ENCODE results near the gene NUP37.
"Not testable (repeated sequence)": the region's sequence is repeated elsewhere in the genome, so short reads cannot be mapped to it uniquely, and the experiment has no call there.

The NUP37 gene

DNA sequence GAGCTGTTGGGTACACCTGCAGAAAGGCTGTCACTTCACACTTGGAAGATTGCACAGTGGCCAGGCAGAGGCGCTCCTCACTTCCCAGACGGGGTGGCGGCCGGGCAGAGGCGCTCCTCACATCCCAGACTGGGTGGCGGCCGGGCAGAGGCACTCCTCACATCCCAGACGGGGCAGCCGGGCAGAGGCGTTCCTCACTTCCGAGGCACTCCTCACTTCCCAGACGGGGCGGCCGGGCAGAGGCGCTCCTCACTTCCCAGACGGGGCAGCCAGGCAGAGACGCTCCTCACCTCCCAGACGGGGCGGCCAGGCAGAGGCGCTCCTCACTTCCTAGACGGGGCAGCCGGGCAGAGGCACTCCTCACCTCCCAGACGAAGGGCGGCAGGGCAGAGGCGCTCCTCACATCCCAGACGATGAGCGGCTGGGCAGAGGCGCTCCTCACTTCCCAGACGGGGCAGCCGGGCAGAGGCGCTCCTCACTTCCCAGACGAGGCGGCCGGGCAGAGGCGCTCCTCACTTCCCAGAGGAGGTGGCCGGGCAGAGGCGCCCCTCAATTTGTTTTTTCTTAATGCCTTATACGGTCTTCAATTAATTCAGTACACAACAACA, 30.6 kb downstream of the NUP37 start:
- not testable (repeated sequence) for DNase-seq (ENCODE audit: low spot score)

DNA sequence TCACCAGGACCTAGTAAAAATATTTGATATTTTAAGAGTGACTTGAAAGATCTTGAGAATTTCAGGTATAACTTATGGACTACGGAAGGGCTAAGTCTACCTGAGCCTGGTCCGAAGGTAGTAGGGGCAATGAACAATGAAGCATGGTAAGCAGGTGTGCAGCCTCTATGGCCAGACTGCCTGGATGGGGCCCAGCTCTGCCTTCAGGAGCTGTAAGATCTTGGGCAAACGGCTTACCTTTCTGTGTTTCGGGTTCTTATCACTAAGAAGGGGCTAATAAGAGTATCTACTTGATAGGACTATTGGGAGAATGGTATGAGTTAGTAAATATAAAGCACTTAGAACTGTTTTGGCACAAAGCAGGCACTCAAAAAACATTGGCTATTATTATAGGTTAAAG, 39.1 kb downstream of the NUP37 start:
- DNase-seq (ENCODE audit: low spot score) = no peak

DNA sequence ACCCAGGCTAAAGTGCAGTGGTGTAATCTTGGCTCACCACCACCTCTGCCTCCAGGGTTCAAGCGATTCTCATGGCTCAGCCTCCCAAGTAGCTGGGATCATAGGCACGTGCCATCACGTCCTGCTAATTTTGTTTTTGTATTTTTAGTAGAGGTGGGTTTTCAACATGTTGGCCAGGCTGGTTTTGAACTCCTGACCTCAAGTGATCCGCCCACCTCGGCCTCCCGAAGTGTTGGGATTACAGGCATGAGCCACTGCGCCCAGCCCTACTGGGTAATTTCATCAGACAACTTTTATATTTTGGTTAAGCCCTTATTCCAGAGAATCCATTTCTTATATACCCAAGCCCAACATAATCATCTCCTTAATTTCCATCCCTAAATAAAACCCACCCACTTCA, 47.8 kb downstream of the NUP37 start:
- DNase-seq (ENCODE audit: low spot score) = not testable (repeated sequence)

DNA sequence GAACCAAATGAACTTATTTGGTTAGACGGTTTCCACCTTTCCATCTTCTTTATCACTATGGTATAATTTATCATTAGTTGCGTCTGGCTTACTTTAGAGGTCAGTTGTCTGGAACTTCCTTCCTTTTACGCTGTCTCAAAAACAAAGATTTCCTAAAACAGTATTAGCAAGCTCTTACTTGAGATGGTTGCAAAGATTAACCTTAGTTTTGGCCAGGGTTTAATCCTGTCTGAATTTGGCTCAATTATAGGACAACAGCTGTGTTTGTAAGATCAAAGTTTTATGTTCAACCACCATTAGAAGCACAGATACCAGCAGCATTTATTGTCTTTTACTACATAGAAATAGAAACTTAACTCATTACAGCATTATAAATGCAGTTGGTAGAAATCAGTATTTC, 50.2 kb downstream of the NUP37 start:
- DNase-seq (ENCODE audit: low spot score) = no peak

DNA sequence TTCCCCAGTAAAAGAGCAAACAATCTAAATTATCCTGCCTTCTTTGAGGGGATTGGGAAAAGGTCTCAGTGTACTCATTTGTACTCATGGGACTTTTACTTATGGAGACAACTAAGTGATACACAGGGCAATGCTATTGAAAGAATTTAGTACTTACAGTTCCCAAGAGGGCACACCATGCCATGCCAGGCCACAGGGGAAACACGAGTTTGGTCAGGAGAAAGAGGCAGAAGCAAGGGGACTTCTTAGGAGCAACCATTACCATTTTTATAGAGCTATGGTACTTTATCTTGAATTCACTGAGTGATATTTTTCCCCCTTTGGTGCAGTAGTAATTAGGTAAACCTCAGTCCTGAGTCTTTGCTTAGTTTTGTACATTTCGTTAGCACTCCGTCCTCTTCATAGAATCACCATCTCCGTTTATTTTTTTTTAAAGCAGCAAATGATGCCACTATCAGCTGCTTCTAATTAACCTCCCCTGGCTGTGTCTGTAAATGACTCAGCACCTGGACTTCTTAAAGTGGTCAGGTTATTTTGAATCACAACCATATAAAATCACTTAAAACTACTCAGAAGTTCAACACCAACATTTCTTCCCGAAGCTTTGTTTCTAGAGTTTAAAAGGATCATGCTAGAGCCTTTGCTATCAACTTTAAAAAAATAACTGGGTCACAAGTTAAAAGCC, 52.2 kb downstream of the NUP37 start:
- no peak for DNase-seq (ENCODE audit: low spot score)

DNA sequence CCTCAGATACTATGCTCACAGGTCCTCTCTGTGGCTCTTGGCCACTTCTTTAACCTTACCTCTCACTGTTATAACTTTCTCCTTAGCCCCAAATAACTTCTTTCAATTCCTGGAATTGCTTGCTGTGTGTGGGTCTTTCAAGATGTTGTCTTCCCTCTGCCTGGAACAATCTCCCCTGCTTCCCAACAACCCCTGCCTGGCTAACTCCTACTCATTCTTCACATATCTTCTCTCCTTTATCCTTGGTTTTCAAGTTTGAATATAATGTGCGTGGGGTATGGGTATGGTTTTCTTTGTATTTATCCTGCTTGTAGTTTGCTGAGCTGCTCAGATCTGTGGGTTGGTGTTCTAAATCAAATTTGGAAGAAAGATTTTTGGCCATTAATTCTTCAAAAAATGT, 55.4 kb downstream of the NUP37 start:
- DNase-seq (ENCODE audit: low spot score) = no peak

DNA sequence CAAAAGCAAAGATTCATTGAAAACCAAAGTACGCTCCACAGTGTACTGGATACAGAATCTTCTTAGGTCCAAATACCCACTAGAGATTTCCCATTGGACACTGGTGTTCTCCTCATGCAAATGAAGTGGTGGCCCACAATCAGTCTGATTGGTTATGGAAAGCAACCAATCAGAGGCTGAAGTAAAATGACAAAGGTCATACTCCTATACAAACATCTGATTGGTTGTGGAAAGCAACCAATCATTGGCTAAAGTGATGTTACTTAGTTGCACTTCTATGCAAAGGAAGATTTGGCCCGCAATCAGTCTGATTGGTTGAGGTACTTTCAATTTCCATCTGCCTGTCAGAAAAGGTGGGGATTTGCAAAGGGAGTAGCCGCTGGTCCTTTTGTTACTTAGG, 56.8 kb downstream of the NUP37 start:
- DNase-seq (ENCODE audit: low spot score) = no peak

DNA sequence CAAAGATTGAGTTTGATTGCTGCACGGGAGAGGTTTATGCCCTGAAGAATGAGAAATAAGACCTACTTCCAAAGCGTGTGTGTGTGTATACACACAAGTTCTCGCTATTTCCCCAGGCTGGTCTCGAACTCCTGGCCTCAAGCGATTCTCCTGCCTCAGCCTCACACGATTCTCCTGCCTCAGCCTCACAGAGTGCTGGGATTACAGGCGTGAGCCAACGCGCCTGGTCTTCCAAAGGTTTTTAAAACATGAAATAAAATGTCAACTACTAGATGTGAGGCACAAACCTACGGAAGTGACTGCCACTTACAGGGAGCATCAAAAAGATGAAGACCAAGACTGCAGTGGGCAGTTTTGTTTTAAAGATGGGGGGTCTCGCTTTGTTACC, 57.5 kb downstream of the NUP37 start:
- no peak for DNase-seq (ENCODE audit: low spot score)

DNA sequence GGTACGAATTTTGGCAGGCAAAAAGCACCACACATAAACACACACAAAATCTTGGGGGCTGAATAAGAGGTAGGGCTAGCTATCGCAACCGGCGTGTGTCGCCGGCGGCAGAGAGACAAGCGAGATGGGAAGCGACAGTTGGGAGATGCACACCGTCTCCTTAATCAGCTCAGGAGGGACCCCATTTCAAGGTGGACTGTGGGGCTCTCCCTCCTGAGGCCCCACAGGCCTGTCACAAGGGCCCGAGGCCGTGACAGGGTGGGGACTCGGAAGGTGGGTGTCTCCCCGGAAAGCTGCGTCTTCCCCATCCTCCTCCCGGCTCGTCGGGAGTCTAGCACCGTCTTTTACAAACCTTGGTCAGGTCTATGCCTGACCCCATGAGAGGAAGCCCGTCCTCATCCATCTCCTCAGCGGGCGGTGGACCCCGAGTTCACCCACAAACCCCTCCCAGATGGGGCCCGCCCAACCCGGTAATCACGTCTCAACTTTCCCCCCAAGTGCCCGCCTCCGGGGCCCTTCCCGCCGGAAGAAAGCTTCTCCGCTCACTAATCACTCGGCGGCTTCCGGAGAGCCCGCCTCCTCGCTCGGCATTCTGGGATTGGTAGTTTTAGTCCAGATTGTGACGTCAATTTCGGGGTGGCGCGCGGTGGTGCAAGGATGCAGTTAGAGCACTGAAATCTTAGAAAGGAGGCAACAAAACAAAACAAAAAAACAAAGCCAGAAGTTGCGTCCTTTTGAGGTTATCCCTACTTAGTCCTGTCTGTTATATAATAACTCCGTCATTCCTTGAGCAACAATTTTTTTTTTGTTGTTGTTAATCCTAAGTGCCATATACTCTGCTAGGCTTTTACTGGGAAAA, 58.1 kb downstream of the NUP37 start, which contains the start of gene WASHC3:
WASHC3 (minus strand) TSS at position 432 of the 859 bp plus-strand sequence; CDS start at position 403, 29 bp downstream.
- DNase-seq (ENCODE audit: low spot score) = peak; percentile 87

DNA sequence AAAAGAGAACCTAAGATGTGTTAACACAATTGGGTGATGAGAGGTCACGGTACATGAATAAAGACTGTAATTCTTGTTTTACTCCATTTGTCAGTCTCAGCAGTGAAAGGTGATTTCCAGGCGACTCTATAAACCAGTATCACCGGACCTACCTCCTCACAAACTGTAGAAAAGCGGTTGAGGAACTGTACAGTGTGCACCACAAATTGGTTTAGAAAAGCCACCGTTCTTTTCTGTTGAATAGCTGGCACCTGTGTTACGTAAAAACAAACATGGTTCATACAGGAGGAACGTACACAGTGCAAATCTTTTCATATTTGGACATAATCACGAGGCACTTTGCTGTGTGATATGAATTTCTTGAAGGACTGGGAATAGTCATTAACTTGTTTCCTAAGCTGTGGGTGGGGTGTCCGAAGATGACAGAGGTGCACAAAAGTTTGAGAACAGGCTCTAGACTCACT, 58.8 kb downstream of the NUP37 start:
- DNase-seq (ENCODE audit: low spot score) = no peak

DNA sequence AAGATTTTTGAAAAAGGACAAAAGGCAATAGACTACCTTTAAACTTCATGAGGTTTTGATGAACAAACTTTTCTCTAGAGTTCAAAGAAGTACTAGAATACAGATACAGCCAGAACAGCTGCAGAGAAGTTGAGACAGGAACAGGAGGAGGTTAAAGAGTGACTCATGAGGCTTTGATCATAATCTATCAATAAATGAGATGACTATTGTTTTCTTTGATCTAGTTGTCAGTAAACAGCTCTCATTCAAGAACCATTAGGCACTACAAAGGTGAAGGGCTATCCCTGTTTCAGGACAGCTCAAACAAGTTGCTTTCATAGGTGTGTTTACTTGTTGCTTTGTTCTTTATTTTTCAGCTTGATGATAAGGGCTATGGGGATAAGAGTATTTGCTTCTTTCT, 60.6 kb downstream of the NUP37 start:
- no peak for DNase-seq (ENCODE audit: low spot score)

DNA sequence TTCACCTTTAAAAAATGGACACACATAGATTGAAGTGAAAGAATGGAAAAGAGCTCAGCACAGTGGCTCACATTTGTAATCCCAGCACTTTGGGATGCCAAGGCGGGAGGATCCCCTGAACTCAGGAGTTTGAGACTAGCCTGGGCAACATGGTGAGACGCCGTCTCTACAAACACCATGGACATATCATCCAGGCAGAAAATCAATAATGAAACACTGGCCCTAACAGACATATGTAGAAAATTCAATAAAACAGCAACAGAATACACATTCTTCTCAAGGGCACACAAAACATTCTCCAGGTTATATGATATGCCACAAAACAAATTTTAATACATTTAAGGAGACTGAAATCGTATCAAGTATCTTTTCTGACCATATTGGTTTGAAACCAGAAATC, 65.6 kb downstream of the NUP37 start:
- DNase-seq (ENCODE audit: low spot score) = no peak

DNA sequence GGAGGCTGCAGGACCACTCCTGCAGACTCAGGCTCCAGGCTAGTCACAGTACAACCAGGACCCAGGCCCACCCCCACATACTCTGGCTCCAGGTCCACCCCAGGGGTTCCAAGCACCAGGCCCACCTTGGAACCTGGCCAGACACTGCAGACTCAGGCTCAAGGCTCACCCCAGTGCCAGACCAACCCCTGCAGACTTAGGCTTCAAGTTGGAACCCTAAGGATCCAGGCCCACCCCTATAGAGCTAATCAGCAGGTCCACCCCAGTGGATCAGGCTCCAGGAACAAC, 66.9 kb downstream of the NUP37 start:
- peak; percentile 33 for DNase-seq (ENCODE audit: low spot score)

DNA sequence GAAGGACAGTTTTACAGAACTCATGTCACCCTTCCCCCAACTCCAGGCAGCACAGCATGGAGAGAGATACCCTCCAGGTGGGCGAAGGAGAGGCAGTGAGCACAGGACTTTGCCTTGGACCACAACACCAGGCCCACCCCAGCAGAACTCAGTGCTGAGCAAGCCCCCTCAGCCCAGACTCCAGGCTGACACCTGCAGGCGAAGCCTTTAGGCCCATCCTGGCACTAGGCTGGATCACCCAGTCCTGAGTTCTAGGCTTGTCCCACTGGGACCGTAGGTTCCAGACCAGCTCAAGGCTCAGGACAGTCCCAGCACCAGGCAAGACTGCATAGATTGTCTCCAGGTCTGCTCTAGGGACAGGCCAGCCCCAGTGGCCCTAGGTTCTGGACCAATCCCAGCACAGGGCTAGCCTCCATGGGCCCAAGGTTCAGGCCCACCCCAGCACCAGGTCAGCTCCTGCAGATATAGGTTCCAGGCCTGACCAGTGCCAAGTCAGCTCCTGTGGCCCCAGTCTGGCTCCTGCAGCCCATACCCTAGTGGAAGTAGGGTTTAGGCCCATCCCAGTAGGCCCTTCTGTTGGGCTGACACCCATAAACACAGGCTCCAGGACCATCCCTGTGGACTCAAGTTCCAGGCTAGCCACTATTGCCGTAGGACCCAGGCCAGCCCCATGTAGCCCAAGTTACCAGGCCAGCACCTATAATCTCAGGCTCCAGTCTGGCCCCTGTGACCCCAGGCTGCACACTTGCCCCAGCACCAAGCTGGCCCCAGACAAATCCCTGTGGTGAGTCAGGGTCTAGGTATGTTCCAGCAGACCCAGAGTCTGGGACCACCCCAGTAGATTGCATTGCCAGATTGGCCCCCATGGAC, 67.5 kb downstream of the NUP37 start:
- peak; percentile 16 for DNase-seq (ENCODE audit: low spot score)

DNA sequence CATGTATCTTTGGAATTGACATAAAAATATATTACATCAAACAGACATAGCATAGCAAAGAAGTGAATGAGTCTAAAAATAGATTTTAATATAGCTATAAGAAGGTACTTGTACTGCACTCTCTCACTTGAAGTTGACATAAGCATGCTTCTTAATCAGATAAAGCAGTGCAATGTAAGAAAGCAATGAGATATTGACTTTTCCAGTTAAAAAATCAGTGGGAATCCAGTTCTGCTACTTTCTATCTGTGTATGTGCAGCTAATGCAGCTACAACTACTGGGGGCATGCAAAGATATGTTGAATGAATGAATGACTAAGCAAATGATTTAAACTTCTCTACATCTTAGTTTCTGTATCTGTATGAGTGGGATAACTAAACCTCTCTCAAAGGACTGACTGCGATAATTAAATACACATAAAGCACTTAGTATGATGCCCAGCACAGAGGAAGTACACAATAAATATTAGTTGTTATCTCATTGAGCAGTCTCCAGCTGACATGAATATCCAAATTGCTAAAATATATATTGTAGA, 68.4 kb downstream of the NUP37 start:
- no peak for DNase-seq (ENCODE audit: low spot score)

DNA sequence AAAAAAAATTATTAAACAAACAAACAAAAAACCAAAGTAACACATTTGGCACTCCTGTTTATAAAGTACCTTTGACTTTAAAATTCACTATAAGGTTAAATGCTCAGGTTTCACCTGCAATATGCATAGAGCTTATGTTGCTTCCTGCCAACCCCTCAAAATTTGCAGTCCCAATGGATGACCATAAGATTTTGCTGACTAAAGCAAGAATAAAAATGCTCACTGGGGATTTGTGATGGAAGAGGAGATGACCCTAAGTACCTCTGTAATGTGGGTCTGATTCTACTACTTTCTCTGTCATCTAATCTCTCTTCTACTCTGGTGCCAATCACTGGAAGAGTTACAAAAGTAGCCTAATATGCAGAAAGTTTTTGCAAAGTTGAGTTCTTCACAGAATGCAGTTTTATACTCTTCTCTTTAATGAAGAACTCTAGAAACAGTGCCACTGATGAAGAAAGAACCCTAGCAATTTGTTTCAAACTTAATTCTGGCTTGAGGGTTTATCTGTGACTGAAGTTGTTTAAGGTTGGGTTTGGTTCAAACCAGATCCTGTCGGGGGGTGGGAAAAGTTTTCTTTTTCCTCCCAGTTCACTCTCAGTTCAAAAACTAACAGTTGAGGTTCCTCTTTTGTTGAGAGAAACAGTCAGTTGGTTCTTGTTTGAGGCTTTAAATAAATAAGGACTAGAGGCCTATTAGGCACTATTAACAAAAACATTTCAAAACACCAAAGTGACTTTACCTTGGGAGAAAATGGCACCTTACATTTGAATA, 69.1 kb downstream of the NUP37 start:
- DNase-seq (ENCODE audit: low spot score) = no peak

DNA sequence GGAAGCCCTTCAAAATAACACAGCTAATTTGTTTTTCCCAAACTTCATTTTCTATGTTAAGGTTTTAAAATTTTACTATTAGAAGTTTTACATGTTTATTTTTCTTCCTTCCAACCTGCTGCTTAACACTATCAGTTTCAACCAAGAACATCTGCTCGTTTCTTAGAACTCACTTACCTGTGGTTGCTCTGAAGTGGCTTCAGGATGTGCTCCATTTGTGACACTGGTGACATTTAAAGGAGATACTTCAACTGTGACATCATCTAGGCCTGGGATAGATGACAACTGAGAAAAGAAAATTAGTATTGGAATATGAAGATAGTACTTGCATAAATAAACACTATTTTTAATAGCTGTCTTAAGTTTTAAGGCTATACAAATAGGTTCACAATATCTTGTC, 76.0 kb downstream of the NUP37 start:
- DNase-seq (ENCODE audit: low spot score) = no peak

DNA sequence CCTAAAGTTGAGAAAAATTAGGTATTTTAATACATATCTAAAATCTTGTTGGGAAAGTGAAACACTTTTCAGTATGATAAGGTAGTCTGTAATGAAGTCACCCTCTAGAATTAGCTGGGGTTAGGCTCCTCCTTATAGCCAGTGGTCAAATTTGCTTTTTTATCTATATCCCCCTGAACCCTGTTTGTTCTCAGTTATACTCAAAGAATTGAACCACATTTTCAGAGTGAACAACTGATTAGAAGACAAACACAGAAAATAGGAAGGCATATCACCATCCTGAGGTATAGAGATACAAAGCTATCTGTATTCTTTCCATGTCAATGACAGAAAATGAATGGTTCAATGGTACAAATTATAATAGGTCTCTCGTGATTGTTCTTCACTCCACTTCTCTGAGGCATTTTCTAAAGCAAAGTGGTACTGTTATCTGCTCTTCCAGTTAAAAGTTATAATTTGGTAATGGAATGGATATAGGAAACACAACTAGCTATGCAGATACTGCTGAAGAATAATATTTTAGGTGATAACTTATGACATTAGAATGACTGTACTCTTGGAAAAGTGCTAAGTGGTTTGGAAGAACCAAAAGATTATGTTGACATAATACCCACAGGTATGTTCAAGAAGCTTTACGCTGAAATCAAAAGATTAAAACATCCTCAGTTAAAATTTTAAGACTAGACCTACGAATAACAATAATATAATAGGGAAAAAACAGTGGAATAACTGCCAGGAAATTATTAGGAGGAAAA, 85.7 kb downstream of the NUP37 start:
- DNase-seq (ENCODE audit: low spot score) = no peak

DNA sequence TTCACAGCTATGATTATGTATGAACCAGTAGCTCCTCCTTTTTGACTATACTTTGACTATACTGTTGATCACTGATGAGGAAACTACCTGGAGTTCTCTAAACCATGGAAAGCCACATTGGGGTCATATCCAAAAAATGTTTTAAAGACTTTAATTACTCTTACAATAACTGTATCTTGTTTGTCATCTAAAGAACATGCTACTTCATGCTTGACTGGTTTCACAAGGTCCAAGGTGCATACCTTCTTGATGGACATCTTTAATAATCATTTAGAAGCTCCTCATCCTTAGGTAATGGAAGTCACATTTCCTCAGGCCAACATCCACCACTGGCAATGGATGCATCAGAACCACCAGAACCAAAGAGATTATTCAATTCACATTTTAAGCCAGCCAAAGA, 88.1 kb downstream of the NUP37 start:
- no peak for DNase-seq (ENCODE audit: low spot score)

DNA sequence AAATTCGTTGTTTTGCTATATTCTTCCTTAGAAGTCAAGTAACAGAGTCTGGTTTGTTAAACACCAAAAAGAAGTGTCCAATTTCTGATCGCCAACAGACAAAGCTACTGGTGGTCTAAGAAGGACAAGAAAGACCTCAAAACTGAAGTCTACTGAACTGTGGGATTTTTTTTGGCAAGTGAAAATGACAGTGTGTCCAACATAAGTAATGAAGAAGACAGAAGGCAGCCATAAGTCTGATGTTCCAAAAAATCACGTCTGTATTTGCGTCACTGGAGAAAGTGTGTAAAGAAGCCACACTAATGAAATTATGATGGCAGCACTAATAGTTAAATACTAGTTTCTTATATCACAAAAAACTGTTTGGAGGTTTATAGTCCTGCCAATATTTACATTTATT, 90.8 kb downstream of the NUP37 start:
- DNase-seq (ENCODE audit: low spot score) = no peak

All from D341Med (cell line).